Superior temporal gyrus (tissue), 1 donor: ENCODE measurements around the gene SDK1.

Experiments used
- DNase-seq: peaks from one replicate; pipeline ENCODE4 v3.0.0-alpha.2; 2016; ENCODE audit errors: extremely low spot score

SDK1 gene

GRCh38 chr7:3412871-3413270, 111.8 kb downstream of the SDK1 start:
- no peak for DNase-seq

GRCh38 chr7:3415861-3416312, 114.8 kb downstream of the SDK1 start:
- no peak for DNase-seq

- no peak for DNase-seq
Measured at GRCh38 chr7:3416453-3416852, 115.4 kb downstream of the SDK1 start.

GRCh38 chr7:3425087-3425486, 124.0 kb downstream of the SDK1 start:
- no peak for DNase-seq

GRCh38 chr7:3426064-3426463, 125.0 kb downstream of the SDK1 start:
- DNase-seq = no peak

- DNase-seq = peak; percentile 45
Measured at GRCh38 chr7:3427957-3428356, 126.9 kb downstream of the SDK1 start.

- no peak for DNase-seq
Measured at GRCh38 chr7:3429981-3430380, 128.9 kb downstream of the SDK1 start.

- DNase-seq = no peak
Measured at GRCh38 chr7:3430588-3430987, 129.5 kb downstream of the SDK1 start.

- DNase-seq = no peak
Measured at GRCh38 chr7:3431306-3431705, 130.3 kb downstream of the SDK1 start.

- DNase-seq = no peak
Measured at GRCh38 chr7:3432911-3433310, 131.9 kb downstream of the SDK1 start.

GRCh38 chr7:3434611-3435010, 133.6 kb downstream of the SDK1 start:
- no peak for DNase-seq

- DNase-seq = no peak
Measured at GRCh38 chr7:3436112-3436511, 135.1 kb downstream of the SDK1 start.

- no peak for DNase-seq
Measured at GRCh38 chr7:3436746-3437145, 135.7 kb downstream of the SDK1 start.

GRCh38 chr7:3437467-3437866, 136.4 kb downstream of the SDK1 start:
- DNase-seq = no peak

GRCh38 chr7:3438352-3438751, 137.3 kb downstream of the SDK1 start:
- no peak for DNase-seq

GRCh38 chr7:3439333-3440030, 138.4 kb downstream of the SDK1 start:
- no peak for DNase-seq

- no peak for DNase-seq
Measured at GRCh38 chr7:3440509-3440908, 139.5 kb downstream of the SDK1 start.

- no peak for DNase-seq
Measured at GRCh38 chr7:3443716-3444115, 142.7 kb downstream of the SDK1 start.

- DNase-seq = no peak
Measured at GRCh38 chr7:3446786-3447185, 145.7 kb downstream of the SDK1 start.

GRCh38 chr7:3451701-3452100, 150.6 kb downstream of the SDK1 start:
- DNase-seq = no peak

GRCh38 chr7:3453398-3453797, 152.3 kb downstream of the SDK1 start:
- no peak for DNase-seq

GRCh38 chr7:3455806-3456595, 154.9 kb downstream of the SDK1 start:
- DNase-seq = no peak

- DNase-seq = no peak
Measured at GRCh38 chr7:3459111-3459510, 158.1 kb downstream of the SDK1 start.
